Measurements from ENCODE around the gene ACTA1. TPM values are rescaled to one million over a fixed set of nuclear protein-coding genes. Genes with fewer than 3 reads are reported as not detected.
"Not testable (repeated sequence)": the region's sequence is repeated elsewhere in the genome, so short reads cannot be mapped to it uniquely, and the experiment has no call there.

Gene ACTA1
- total RNA-seq (2014; rRNA removed; shearing (Covaris generic)), result not detected in 2 replicates

GRCh38 chr1:229434005-229434640, at the start of gene ACTA1:
TSS of gene ACTA1 (minus strand) at chr1:229434094. CDS start at chr1:229433115, 979 bp downstream.
- in situ Hi-C loops (cut with HindIII; ENCODE audit: low sequenced_read_pairs), result no loop called here
- no peak for DNase-seq (ENCODE audit: low spot score)

DNA sequence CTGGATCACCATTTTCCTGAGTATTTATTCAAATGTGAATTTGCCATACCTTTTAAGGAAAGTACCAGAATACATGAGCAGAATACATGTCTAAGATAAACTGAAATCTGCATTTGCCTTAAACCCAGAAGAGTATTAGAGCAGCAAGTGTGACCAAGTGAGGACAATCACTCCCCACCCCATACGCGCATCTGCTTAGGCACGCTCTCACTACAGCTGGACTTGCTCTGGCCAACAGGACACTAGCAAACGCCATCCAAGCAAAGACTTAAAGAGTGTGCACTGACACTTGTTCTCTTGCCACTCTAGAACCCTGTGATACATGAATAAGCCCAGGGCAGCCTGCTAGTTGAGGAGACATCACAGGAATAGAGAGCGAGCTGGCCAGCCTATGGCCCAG, 48.6 kb upstream of the ACTA1 start:
- in situ Hi-C loops (cut with HindIII; ENCODE audit: low sequenced_read_pairs), result no loop called here
- DNase-seq (ENCODE audit: low spot score), result no peak

DNA sequence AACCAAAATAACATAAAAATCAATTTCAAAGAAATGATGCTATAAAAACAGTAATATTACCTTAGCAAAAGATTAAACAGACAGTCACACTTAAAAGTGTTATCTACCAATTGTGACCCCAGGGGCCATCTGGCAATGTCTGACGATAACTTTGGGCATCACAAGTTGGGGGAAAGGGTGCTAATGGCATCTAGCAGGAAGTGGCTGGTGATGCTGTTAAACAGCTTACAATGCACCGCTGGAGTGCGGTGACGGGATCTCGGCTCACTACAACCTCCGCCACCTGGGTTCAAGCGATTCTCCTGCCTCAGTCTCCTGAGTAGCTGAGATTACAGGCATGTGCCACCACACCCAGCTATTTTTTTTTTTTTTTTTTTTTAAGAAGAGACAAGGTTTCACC, 46.6 kb upstream of the ACTA1 start:
- in situ Hi-C loops (cut with HindIII; ENCODE audit: low sequenced_read_pairs), result no loop called here
- DNase-seq (ENCODE audit: low spot score), result no peak

DNA sequence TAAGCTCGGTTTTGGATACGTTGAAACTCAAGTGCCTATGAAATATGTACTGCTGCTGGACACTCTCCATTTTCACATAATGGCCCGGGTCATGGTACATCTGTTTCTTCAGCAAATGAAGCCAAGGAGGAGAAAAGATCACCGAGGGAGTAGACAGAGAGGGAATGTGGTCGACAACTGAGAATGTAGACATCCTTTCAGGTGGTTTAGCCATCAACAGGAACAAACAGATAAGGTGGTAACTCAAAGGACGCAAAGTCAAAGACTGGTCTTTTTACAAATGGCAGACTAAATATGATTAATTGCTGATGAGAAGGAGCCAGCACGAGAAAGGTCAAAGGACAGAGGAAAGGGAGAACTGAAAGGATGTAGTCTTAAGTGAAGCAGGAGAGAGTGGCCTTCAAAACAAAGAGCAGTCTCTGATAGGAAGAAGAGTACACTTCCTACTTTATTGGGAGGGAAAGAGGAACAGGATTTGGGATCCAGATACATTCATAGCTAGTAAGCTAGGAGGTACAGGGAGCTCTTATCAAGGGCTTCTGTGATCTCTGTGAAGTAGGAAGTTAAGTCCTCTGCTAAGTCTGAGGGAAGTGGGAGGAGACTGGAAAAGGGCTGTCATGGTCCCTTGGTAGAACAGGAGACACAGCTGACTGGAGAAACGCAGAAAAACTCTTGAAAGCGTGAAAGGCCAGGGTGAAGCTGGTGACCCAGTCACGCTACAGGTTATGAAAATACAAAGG, 45.9 kb upstream of the ACTA1 start:
- DNase-seq (ENCODE audit: low spot score), result no peak

DNA sequence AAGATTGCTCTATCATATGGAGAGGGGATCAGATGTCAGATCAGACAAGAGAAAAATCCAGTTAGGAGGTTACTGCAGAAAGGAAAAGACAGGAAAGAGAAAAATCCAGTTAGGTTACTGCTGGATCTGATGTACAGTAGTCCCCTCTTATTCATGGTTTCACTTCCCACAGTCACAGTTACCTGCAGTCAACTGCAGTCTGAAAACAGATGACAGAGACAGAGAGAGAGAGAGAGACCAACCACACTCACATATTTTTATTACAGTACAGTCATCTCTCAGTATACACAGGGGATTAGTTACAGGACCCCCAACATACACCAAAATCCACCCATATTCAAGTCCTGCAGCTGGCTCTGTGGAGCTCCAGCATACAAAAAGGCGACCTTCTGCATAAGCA, 45.0 kb upstream of the ACTA1 start:
- in situ Hi-C loops (cut with HindIII; ENCODE audit: low sequenced_read_pairs), result loop anchor here (5.0 kb wide), 1 partner anchor 37 kb away; no protein-coding TSS in a partner anchor
- DNase-seq (ENCODE audit: low spot score), result no peak

More for the DNA sequence above, 45.9 kb upstream of the ACTA1 start:
- in situ Hi-C loops (cut with HindIII; ENCODE audit: low sequenced_read_pairs), result loop anchor here (5.0 kb wide), 1 partner anchor 38 kb away; no protein-coding TSS in a partner anchor

GRCh38 chr1:229475859-229476258, 42.0 kb upstream of the ACTA1 start:
- DNase-seq (ENCODE audit: low spot score), result not testable (repeated sequence)
- in situ Hi-C loops (cut with HindIII; ENCODE audit: low sequenced_read_pairs), result loop anchor here (5.0 kb wide), 1 partner anchor 34 kb away; no protein-coding TSS in a partner anchor

DNA sequence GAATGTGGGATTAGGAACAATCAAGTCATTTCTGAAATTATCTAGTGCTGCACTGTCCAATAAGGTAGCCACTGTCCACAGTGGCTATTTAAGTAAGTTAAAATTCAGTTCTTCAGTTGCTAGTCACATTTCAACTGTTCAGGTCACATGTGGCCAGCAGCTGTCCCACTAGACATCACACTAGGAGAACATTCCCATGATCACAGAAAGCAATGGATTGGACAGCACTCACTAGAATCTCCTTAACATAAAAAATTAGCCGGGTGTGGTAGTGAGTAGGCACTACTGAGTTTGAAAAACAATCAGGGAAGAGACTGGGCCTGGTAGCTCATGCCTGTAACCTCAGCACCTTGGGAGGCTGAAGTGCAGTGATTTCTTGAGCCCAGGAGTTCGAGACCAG, 40.6 kb upstream of the ACTA1 start:
- no peak for DNase-seq (ENCODE audit: low spot score)
- in situ Hi-C loops (cut with HindIII; ENCODE audit: low sequenced_read_pairs), result loop anchor here (25.0 kb wide), 1 partner anchor 212 kb away; the partner anchor contains the start of gene RAB4A

- DNase-seq (ENCODE audit: low spot score), result no peak
- in situ Hi-C loops (cut with HindIII; ENCODE audit: low sequenced_read_pairs), result loop anchor here (25.0 kb wide), 1 partner anchor 209 kb away; the partner anchor contains the start of gene RAB4A
These were observed 37.3 kb upstream of the ACTA1 start for GRCh38 chr1:229471175-229471574.

DNA sequence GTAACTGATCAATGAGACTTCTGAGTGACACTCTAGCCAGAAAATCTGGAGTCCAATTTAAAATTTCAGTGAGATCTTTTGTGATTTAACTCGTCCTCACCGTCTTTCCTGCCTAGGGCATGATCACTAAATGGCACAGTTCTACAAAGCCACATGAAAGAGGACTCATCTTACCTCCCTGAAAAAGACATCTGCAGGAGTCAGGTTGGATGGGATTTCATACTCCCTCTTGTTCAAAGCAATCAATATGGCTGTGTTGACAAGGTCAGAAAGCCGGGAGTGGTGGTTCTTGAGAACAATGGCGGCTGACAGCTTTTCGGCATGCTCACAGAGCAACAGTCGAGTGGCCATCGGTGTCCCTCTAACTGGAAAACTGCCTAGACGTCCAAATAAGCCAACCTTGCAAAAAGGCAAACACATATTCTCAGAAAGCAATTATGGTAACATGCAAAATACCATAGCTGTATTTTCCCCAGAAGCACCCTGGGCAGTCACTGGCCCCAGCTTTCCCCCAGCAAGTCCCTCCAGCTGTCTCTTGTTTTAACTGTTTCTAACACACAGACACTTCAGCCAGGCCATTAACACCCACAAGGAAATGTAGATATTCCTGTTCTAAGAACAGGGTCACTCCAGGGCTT, 36.6 kb upstream of the ACTA1 start:
- in situ Hi-C loops (cut with HindIII; ENCODE audit: low sequenced_read_pairs), result loop anchor here (25.0 kb wide), 1 partner anchor 208 kb away; the partner anchor contains the start of gene RAB4A

GRCh38 chr1:229466887-229467286, 33.0 kb upstream of the ACTA1 start:
- in situ Hi-C loops (cut with HindIII; ENCODE audit: low sequenced_read_pairs), result loop anchor here (25.0 kb wide), 1 partner anchor 205 kb away; the partner anchor contains the start of gene RAB4A
- no peak for DNase-seq (ENCODE audit: low spot score)

More for the DNA sequence above, 36.6 kb upstream of the ACTA1 start:
- DNase-seq (ENCODE audit: low spot score), result no peak

- no peak for DNase-seq (ENCODE audit: low spot score)
- in situ Hi-C loops (cut with HindIII; ENCODE audit: low sequenced_read_pairs), result loop anchor here (25.0 kb wide), 1 partner anchor 202 kb away; the partner anchor contains the start of gene RAB4A
These were observed 30.8 kb upstream of the ACTA1 start for GRCh38 chr1:229464672-229465071.

- peak; percentile 87 for DNase-seq (ENCODE audit: low spot score)
- in situ Hi-C loops (cut with HindIII; ENCODE audit: low sequenced_read_pairs), result loop anchor here (25.0 kb wide), 1 partner anchor 199 kb away; the partner anchor contains the start of gene RAB4A
These were observed 27.3 kb upstream of the ACTA1 start for GRCh38 chr1:229461032-229461668.

- in situ Hi-C loops (cut with HindIII; ENCODE audit: low sequenced_read_pairs), result loop anchor here (25.0 kb wide), 1 partner anchor 198 kb away; the partner anchor contains the start of gene RAB4A
These were observed 25.9 kb upstream of the ACTA1 start for GRCh38 chr1:229459815-229460214.

DNA sequence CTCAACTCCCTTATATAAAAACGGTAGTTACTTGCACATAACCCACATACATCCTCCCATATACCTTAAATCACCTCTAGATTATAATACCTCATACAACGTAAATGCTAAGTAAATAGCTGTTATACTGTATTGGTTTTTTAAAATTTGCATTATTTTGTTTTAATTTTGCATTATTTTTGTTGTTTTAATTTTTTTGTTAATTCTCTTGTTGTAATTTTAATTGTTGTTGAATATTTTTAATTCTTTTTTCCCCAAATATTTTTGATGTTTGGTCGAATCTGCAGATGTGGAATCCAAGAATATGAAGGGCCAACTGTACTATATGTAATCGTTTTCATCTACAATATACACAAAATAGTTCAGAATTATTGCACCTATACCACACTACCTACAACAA, 23.5 kb upstream of the ACTA1 start:
- in situ Hi-C loops (cut with HindIII; ENCODE audit: low sequenced_read_pairs), result loop anchor here (25.0 kb wide), 1 partner anchor 195 kb away; the partner anchor contains the start of gene RAB4A
- DNase-seq (ENCODE audit: low spot score), result no peak

More at GRCh38 chr1:229459815-229460214, 25.9 kb upstream of the ACTA1 start:
- DNase-seq (ENCODE audit: low spot score), result no peak

DNA sequence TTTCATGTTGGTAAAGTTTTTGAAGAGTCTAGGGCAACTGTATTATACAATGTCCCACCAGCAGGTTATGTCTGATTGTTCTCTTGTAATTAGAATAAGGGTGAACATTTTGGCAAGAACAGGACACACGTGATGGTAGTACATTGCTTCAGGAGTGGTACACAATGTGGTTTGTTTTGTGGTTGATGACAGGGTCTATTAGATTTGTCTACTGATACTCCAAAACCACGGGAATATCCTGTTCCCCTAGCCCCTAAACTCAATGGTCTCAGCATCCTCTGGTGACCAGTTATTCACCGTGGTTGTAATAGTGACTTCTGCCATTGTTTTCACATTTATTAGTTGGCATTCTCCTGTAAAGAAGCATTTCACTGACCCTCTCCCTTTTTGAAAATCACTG, 22.1 kb upstream of the ACTA1 start:
- in situ Hi-C loops (cut with HindIII; ENCODE audit: low sequenced_read_pairs), result loop anchor here (25.0 kb wide), 1 partner anchor 194 kb away; the partner anchor contains the start of gene RAB4A

DNA sequence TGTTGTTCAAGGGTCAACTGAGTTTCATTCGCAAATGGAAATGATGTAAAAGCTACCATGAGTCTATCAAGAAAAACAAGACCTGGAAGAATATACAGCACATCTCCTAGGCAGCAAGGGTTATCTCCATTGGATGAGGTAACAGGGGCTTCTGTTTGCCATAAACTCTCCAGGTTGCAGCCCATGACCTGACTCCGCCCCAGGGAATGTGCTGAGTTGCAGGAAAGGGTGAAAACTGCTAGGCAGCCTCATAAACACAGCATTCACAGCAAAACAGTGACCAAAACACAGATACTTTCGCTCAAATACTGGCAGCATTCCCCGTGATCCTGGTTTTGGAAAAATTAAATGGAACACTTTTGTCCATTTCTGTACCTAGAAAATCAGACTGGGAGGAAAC, 20.2 kb upstream of the ACTA1 start:
- in situ Hi-C loops (cut with HindIII; ENCODE audit: low sequenced_read_pairs), result loop anchor here (25.0 kb wide), 1 partner anchor 192 kb away; the partner anchor contains the start of gene RAB4A
- DNase-seq (ENCODE audit: low spot score), result no peak

More for the DNA sequence above, 22.1 kb upstream of the ACTA1 start:
- no peak for DNase-seq (ENCODE audit: low spot score)

GRCh38 chr1:229452956-229453801, 19.3 kb upstream of the ACTA1 start:
- peak; percentile 71 for DNase-seq (ENCODE audit: low spot score)

GRCh38 chr1:229448845-229449244, 15.0 kb upstream of the ACTA1 start:
- in situ Hi-C loops (cut with HindIII; ENCODE audit: low sequenced_read_pairs), result no loop called here

More at GRCh38 chr1:229452956-229453801, 19.3 kb upstream of the ACTA1 start:
- in situ Hi-C loops (cut with HindIII; ENCODE audit: low sequenced_read_pairs), result loop anchor here (25.0 kb wide), 1 partner anchor 191 kb away; the partner anchor contains the start of gene RAB4A

More at GRCh38 chr1:229448845-229449244, 15.0 kb upstream of the ACTA1 start:
- no peak for DNase-seq (ENCODE audit: low spot score)
